Muscle layer of duodenum (tissue), 2 donors: ENCODE measurements around the gene TMEM234.
A peak's percentile ranks its signal among the peaks of the same experiment; 100 is the strongest.

ENCODE experiments used
- H3K27ac ChIP-seq: one replicate; pipeline ENCODE4 v1.7.0; 2013; ENCODE audit warnings: mild to moderate bottlenecking, low read length
- H3K27me3 ChIP-seq: one replicate; pipeline ENCODE4 v1.7.0; 2013; ENCODE audit warnings: low read depth, mild to moderate bottlenecking, control low read depth, low read length
- H3K36me3 ChIP-seq, 2 donors: one replicate each; pipeline ENCODE4 v1.7.0; 2013; ENCODE audit warnings: low read length in 2 of 2, control low read depth in 1 of 2, mild to moderate bottlenecking in 1 of 2; ENCODE audit not compliant: insufficient read depth in 2 of 2, control insufficient read depth in 1 of 2
- H3K4me1 ChIP-seq, 2 donors: one replicate each; pipeline ENCODE4 v1.7.0; 2013; ENCODE audit warnings: low read length in 2 of 2, mild to moderate bottlenecking in 2 of 2, control low read depth in 1 of 2, moderate library complexity in 1 of 2; ENCODE audit not compliant: insufficient read depth in 2 of 2, control insufficient read depth in 1 of 2
- H3K4me3 ChIP-seq, 2 donors: one replicate each; pipeline ENCODE4 v1.7.0; 2013; ENCODE audit warnings: low read length in 2 of 2, low read depth in 1 of 2, mild to moderate bottlenecking in 1 of 2
- H3K9me3 ChIP-seq, 2 donors: one replicate each; pipeline ENCODE4 v1.7.0; 2013; ENCODE audit warnings: low read length in 2 of 2, control low read depth in 1 of 2, mild to moderate bottlenecking in 1 of 2; ENCODE audit not compliant: control insufficient read depth in 1 of 2
- donor health status: healthy.

Gene TMEM234

DNA sequence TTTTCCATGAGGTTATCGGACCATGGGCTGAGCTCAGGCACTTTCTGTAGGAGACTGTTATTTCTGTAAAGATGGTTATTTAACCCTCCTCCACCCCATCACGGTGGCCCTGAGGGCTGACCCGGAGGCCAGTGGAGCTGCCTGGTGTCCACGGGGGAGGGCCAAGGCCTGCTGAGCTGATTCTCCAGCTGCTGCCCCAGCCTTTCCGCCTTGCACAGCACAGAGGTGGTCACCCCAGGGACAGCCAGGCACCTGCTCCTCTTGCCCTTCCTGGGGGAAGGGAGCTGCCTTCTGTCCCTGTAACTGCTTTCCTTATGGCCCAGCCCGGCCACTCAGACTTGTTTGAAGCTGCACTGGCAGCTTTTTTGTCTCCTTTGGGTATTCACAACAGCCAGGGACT, 24.3 kb downstream of the TMEM234 start:
- no peaks in the 10 kb centered on the region for H3K27me3 ChIP-seq
- no peaks in the 10 kb centered on the region for H3K9me3 ChIP-seq
- H3K4me3 ChIP-seq = no peak overlapping the region
- no peak overlapping the region for H3K27ac ChIP-seq
- H3K36me3 ChIP-seq = peaks cover 43 to 45% of the 10 kb centered on the region in 2 donors
- H3K4me1 ChIP-seq = peaks cover 6 to 27% of the 10 kb centered on the region in 2 donors

DNA sequence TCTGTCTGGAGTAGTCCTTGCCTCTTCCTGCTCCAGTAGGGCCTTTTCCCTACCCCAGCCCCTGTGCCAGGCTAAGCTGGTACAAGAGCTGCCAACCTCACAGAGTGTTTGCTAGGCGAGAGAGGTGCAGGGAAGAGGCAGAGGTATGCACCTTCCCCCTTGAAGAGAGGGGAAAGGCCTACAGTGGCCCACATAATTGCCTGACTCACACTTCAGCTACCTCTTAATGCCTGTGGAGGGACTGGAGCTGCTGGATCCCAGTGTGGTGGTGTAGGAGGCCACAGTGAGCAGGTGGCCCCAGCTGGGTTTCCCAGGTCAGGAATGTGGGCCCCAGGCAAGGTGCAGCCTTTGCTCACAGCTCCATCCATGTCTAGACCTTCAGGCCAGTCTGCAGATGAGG, 25.1 kb downstream of the TMEM234 start:
- H3K36me3 ChIP-seq = peaks cover 51 to 52% of the 10 kb centered on the region in 2 donors
- no peaks in the 10 kb centered on the region for H3K27me3 ChIP-seq
- no peaks in the 10 kb centered on the region for H3K9me3 ChIP-seq
- H3K4me3 ChIP-seq = no peak overlapping the region
- H3K4me1 ChIP-seq = peaks cover 6 to 24% of the 10 kb centered on the region in 2 donors
- no peak overlapping the region for H3K27ac ChIP-seq

GRCh38 chr1:32195972-32196823, 26.0 kb downstream of the TMEM234 start:
- H3K27ac ChIP-seq = no peak overlapping the region
- no peaks in the 10 kb centered on the region for H3K9me3 ChIP-seq
- H3K4me3 ChIP-seq = no peak overlapping the region
- peaks cover 60 to 61% of the 10 kb centered on the region in 2 donors for H3K36me3 ChIP-seq
- H3K27me3 ChIP-seq = no peaks in the 10 kb centered on the region
- peaks cover 6 to 16% of the 10 kb centered on the region in 2 donors for H3K4me1 ChIP-seq

- Histone ChIP-seq H3K27me3 (no peaks in the 10 kb centered on the region), H3K9me3 (no peaks in the 10 kb centered on the region), H3K27ac (no peak overlapping the region), H3K4me3 (no peak overlapping the region), H3K36me3 (peaks cover 64 to 68% of the 10 kb centered on the region in 2 donors), H3K4me1 (peaks cover 6 to 13% of the 10 kb centered on the region in 2 donors)
Measured at GRCh38 chr1:32195531-32195930, 26.6 kb downstream of the TMEM234 start.

- Histone ChIP-seq H3K36me3 (peaks cover 70 to 73% of the 10 kb centered on the region in 2 donors), H3K27ac (no peak overlapping the region), H3K4me3 (no peak overlapping the region)
Measured at GRCh38 chr1:32194984-32195383, 27.2 kb downstream of the TMEM234 start.

GRCh38 chr1:32192220-32192948, 29.8 kb downstream of the TMEM234 start:
- Histone ChIP-seq H3K36me3 (peaks cover 90 to 98% of the 10 kb centered on the region in 2 donors), H3K27ac (no peak overlapping the region), H3K4me3 (no peak overlapping the region), H3K9me3 (no peaks in the 10 kb centered on the region), H3K27me3 (no peaks in the 10 kb centered on the region), H3K4me1 (no peaks in the 10 kb centered on the region)

More at GRCh38 chr1:32194984-32195383, 27.2 kb downstream of the TMEM234 start:
- Histone ChIP-seq H3K4me1 (peaks cover 5 to 11% of the 10 kb centered on the region in 2 donors), H3K9me3 (no peaks in the 10 kb centered on the region), H3K27me3 (no peaks in the 10 kb centered on the region)

DNA sequence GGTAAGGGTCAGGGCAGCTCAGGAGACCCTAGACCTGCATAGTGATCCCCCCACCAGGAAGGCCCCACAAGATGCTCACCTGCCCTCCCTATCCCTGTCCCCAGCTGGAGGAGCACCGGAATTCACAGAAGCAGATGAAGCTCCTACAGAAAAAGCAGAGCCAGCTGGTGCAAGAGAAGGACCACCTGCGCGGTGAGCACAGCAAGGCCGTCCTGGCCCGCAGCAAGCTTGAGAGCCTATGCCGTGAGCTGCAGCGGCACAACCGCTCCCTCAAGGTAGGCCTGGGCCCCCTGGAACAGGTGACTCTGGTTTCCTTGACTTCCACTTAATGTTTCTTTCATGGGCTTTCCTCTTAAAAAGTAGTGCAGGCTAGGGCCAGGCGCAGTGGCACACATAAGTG, 34.3 kb downstream of the TMEM234 start:
- H3K4me1 ChIP-seq = peaks cover 4 to 15% of the 10 kb centered on the region in 2 donors
- no peak overlapping the region for H3K4me3 ChIP-seq
- H3K36me3 ChIP-seq = peaks cover 67 to 70% of the 10 kb centered on the region in 2 donors
- no peak overlapping the region for H3K27ac ChIP-seq
- H3K27me3 ChIP-seq = no peaks in the 10 kb centered on the region
- no peaks in the 10 kb centered on the region for H3K9me3 ChIP-seq

- Histone ChIP-seq H3K4me1 (peaks cover 7 to 26% of the 10 kb centered on the region in 2 donors), H3K27me3 (no peaks in the 10 kb centered on the region), H3K27ac (no peak overlapping the region), H3K9me3 (no peaks in the 10 kb centered on the region), H3K4me3 (no peak overlapping the region), H3K36me3 (peaks cover 57 to 61% of the 10 kb centered on the region in 2 donors)
Measured at GRCh38 chr1:32186491-32186890, 35.7 kb downstream of the TMEM234 start.

- no peak overlapping the region for H3K4me3 ChIP-seq
- H3K27ac ChIP-seq = no peak overlapping the region
- peaks cover 56 to 57% of the 10 kb centered on the region in 2 donors for H3K36me3 ChIP-seq
- peaks cover 11 to 30% of the 10 kb centered on the region in 2 donors for H3K4me1 ChIP-seq
- no peaks in the 10 kb centered on the region for H3K27me3 ChIP-seq
- H3K9me3 ChIP-seq = no peaks in the 10 kb centered on the region
Measured at GRCh38 chr1:32186077-32186476, 36.1 kb downstream of the TMEM234 start.

GRCh38 chr1:32184650-32185049, 37.5 kb downstream of the TMEM234 start:
- peaks cover 44 to 50% of the 10 kb centered on the region in 2 donors for H3K36me3 ChIP-seq

DNA sequence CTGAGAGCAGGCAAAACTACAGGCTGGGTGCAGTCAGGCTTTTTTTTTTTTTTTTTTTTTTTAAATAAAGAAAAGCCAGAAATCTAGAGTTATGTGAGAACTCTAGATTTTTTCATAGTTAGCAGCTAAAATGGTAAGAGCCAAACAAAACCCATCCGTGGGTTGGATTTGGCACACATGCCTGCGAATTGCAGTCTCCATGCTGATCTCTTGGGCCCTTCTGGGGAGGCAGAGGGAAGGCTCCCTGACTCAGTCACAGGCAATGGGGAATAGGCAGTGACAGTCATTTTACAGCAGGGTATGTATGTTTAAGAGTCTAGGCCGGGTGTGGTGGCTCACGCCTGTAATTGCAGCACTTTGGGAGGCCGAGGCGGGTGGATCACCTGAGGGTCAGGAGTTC, 40.1 kb downstream of the TMEM234 start:
- Histone ChIP-seq H3K36me3 (peaks cover 23 to 24% of the 10 kb centered on the region in 2 donors), H3K9me3 (no peaks in the 10 kb centered on the region), H3K4me3 (peak overlapping the region in 1 of 2 donors; percentile 79), H3K27ac (peak overlapping the region; percentile 93), H3K4me1 (peaks cover 20 to 37% of the 10 kb centered on the region in 2 donors), H3K27me3 (no peaks in the 10 kb centered on the region)

More at GRCh38 chr1:32184650-32185049, 37.5 kb downstream of the TMEM234 start:
- Histone ChIP-seq H3K27ac (no peak overlapping the region), H3K9me3 (no peaks in the 10 kb centered on the region), H3K4me3 (no peak overlapping the region), H3K4me1 (peaks cover 16 to 37% of the 10 kb centered on the region in 2 donors), H3K27me3 (no peaks in the 10 kb centered on the region)
